HTERT RPE-1 (cell line): ENCODE results near the gene OSBPL6.
"Not testable (repeated sequence)": the region's sequence is repeated elsewhere in the genome, so short reads cannot be mapped to it uniquely, and the experiment has no call there.

ENCODE experiments used
- in situ Hi-C: fragments of 300-500 bp; cut with MboI; formaldehyde crosslinking; loops from 4 replicates; pipeline ENCODE4 v1.14.3; 2020; ENCODE audit warnings: low sequenced_read_pairs

OSBPL6 gene

GRCh38 chr2:178331474-178332432, 137.4 kb downstream of the OSBPL6 start:
- in situ Hi-C loops = no loop called here

GRCh38 chr2:178333851-178334250, 139.5 kb downstream of the OSBPL6 start:
- in situ Hi-C loops = no loop called here

GRCh38 chr2:178335230-178335629, 140.9 kb downstream of the OSBPL6 start:
- in situ Hi-C loops = no loop called here

- in situ Hi-C loops = no loop called here
Measured at GRCh38 chr2:178344121-178344520, 149.8 kb downstream of the OSBPL6 start.

GRCh38 chr2:178345951-178346350, 151.6 kb downstream of the OSBPL6 start:
- in situ Hi-C loops = no loop called here

GRCh38 chr2:178350051-178350450, 155.7 kb downstream of the OSBPL6 start:
- in situ Hi-C loops = no loop called here

- in situ Hi-C loops = not testable (repeated sequence)
Measured at GRCh38 chr2:178357704-178358103, 163.4 kb downstream of the OSBPL6 start.

- in situ Hi-C loops = no loop called here
Measured at GRCh38 chr2:178359192-178359912, 165.0 kb downstream of the OSBPL6 start.

GRCh38 chr2:178361588-178361987, 167.3 kb downstream of the OSBPL6 start:
- in situ Hi-C loops = no loop called here

- in situ Hi-C loops = no loop called here
Measured at GRCh38 chr2:178363252-178363651, 168.9 kb downstream of the OSBPL6 start.

- in situ Hi-C loops = no loop called here
Measured at GRCh38 chr2:178365116-178365515, 170.8 kb downstream of the OSBPL6 start.

- in situ Hi-C loops = no loop called here
Measured at GRCh38 chr2:178366412-178366811, 172.1 kb downstream of the OSBPL6 start.

GRCh38 chr2:178367344-178367743, 173.0 kb downstream of the OSBPL6 start:
- in situ Hi-C loops = no loop called here

- in situ Hi-C loops = no loop called here
Measured at GRCh38 chr2:178374865-178375264, 180.6 kb downstream of the OSBPL6 start.

GRCh38 chr2:178377046-178377445, 182.7 kb downstream of the OSBPL6 start:
- in situ Hi-C loops = no loop called here

GRCh38 chr2:178379162-178380004, 185.1 kb downstream of the OSBPL6 start:
- in situ Hi-C loops = no loop called here

GRCh38 chr2:178380763-178381162, 186.5 kb downstream of the OSBPL6 start:
- in situ Hi-C loops = no loop called here

- in situ Hi-C loops = no loop called here
Measured at GRCh38 chr2:178383718-178384117, 189.4 kb downstream of the OSBPL6 start.

GRCh38 chr2:178385595-178386148, 191.4 kb downstream of the OSBPL6 start:
- in situ Hi-C loops = no loop called here

GRCh38 chr2:178386986-178387597, 192.8 kb downstream of the OSBPL6 start:
- in situ Hi-C loops = no loop called here
